Progenitor cell of endocrine pancreas (in vitro differentiated cells): ENCODE measurements around the gene ACP7. TPM values are rescaled to one million over a fixed set of nuclear protein-coding genes. Genes with fewer than 3 reads are reported as not detected.
A peak's percentile ranks its signal among the peaks of the same experiment; 100 is the strongest.

ENCODE experiments used
- DNase-seq: peaks from one replicate; pipeline ENCODE4 v3.0.0; 2021; ENCODE audit warnings: low spot score; ENCODE audit not compliant: unreplicated experiment
- H3K27ac Mint-ChIP-seq: 2 replicates; pipeline ENCODE4 v1.8.0; 2021; ENCODE audit warnings: mild to moderate bottlenecking, moderate library complexity, mixed read lengths
- H3K27me3 Mint-ChIP-seq: 2 replicates; pipeline ENCODE4 v1.8.0; 2021; ENCODE audit warnings: mixed read lengths
- H3K36me3 Mint-ChIP-seq: 2 replicates; pipeline ENCODE4 v1.8.0; 2022; ENCODE audit warnings: mixed read lengths; ENCODE audit not compliant: insufficient read depth
- H3K4me1 Mint-ChIP-seq: 2 replicates; pipeline ENCODE4 v1.8.0; 2021; ENCODE audit warnings: low read depth, mixed read lengths
- H3K4me3 Mint-ChIP-seq: 2 replicates; pipeline ENCODE4 v1.8.0; 2021; ENCODE audit warnings: low read depth, mild to moderate bottlenecking, moderate library complexity, mixed read lengths
- H3K9me3 Mint-ChIP-seq: 2 replicates; pipeline ENCODE4 v1.8.0; 2021; ENCODE audit warnings: low read depth, mixed read lengths
- CTCF ChIP-seq: fragments of 200-600 bp; sonication (generic); IDR thresholded peaks from one replicate; pipeline ENCODE4 v1.5.0; 2021; ENCODE audit warnings: antibody characterized with exemption, mild to moderate bottlenecking; ENCODE audit not compliant: unreplicated experiment
- total RNA-seq: library from RNA; stranded (reverse); gene quantifications from 2 replicates; pipeline ENCODE4 v1.2.1, GENCODE V29; 2021

ACP7 gene
- total RNA-seq, 1 donor from 2014 or later: not detected

GRCh38 chr19:39046037-39046821 lies 37.9 kb upstream of the ACP7 start:
- Mint-ChIP-seq H3K4me1 (no peaks in the 10 kb centered on the region), H3K27ac (no peak overlapping the region), H3K36me3 (peaks cover 1% of the 10 kb centered on the region), H3K4me3 (no peak overlapping the region), H3K9me3 (peaks cover 7% of the 10 kb centered on the region), H3K27me3 (peaks cover 10% of the 10 kb centered on the region)
- no peak for TF ChIP-seq CTCF
- no peak for DNase-seq

GRCh38 chr19:39047073-39047472 lies 37.1 kb upstream of the ACP7 start:
- H3K36me3 Mint-ChIP-seq: peaks cover 1% of the 10 kb centered on the region
- no peaks in the 10 kb centered on the region for H3K4me1 Mint-ChIP-seq
- H3K9me3 Mint-ChIP-seq: peaks cover 7% of the 10 kb centered on the region
- H3K4me3 Mint-ChIP-seq: no peak overlapping the region
- DNase-seq: no peak
- no peak for TF ChIP-seq CTCF
- no peak overlapping the region for H3K27ac Mint-ChIP-seq
- peaks cover 11% of the 10 kb centered on the region for H3K27me3 Mint-ChIP-seq

- peak; percentile 84 for TF ChIP-seq CTCF
- Mint-ChIP-seq H3K27me3 (peaks cover 11% of the 10 kb centered on the region), H3K36me3 (peaks cover 1% of the 10 kb centered on the region)
These were observed 31.9 kb upstream of the ACP7 start for GRCh38 chr19:39052243-39052746.

GRCh38 chr19:39052846-39053245 lies 31.3 kb upstream of the ACP7 start:
- DNase-seq: no peak
- no peak for TF ChIP-seq CTCF
- H3K36me3 Mint-ChIP-seq: peaks cover 1% of the 10 kb centered on the region
- no peak overlapping the region for H3K4me3 Mint-ChIP-seq
- H3K27me3 Mint-ChIP-seq: peaks cover 7% of the 10 kb centered on the region
- H3K4me1 Mint-ChIP-seq: peaks cover 6% of the 10 kb centered on the region
- no peak overlapping the region for H3K27ac Mint-ChIP-seq
- peaks cover 3% of the 10 kb centered on the region for H3K9me3 Mint-ChIP-seq

More at GRCh38 chr19:39052243-39052746, 31.9 kb upstream of the ACP7 start:
- Mint-ChIP-seq H3K4me1 (peaks cover 6% of the 10 kb centered on the region), H3K4me3 (no peak overlapping the region), H3K27ac (no peak overlapping the region), H3K9me3 (peaks cover 3% of the 10 kb centered on the region)
- peak; percentile 41 for DNase-seq

- no peak for DNase-seq
- peaks cover 6% of the 10 kb centered on the region for H3K4me1 Mint-ChIP-seq
- no peak overlapping the region for H3K27ac Mint-ChIP-seq
- TF ChIP-seq CTCF: no peak
- H3K36me3 Mint-ChIP-seq: peaks cover 1% of the 10 kb centered on the region
- no peak overlapping the region for H3K4me3 Mint-ChIP-seq
- H3K9me3 Mint-ChIP-seq: peaks cover 3% of the 10 kb centered on the region
- H3K27me3 Mint-ChIP-seq: peaks cover 7% of the 10 kb centered on the region
These were observed 30.7 kb upstream of the ACP7 start for GRCh38 chr19:39053276-39054090.
